ENCODE measurements around the gene OR6Y1.

Gene OR6Y1

GRCh38 chr1:158496374-158496773 is 57.8 kb downstream of the OR6Y1 start:
- no peak for DNase-seq (ENCODE audit: low spot score)

DNA sequence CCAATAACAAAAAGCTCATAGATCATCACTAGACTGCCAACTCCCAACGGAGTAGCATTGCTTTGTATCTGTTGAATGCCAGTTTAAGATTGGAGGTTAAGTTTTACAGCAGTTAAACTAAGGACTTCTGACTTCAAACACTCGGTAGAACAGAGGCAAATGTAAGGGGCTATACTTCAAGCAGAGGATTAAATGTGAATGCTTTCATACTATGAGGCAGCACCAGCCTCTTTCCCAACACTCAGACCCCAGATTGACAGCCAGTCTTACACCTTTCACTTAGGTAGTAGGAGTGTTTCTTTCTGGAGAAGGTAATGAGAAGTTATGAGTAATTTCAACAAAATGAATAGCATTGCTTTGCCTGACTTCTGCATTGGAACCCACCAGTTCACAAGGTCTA is 59.4 kb downstream of the OR6Y1 start:
- no peak for DNase-seq (ENCODE audit: low spot score)

Data from activated CD4-positive, alpha-beta T cell treated with anti-CD3 and anti-CD28 coated beads, Interleukin-2, Interleukin-4, amounts not matched to agents 100 ng/mL and 50 ng/mL, durations not matched to agents 16 hours and 8 hours (primary cell).